Right cardiac atrium (tissue), 5 donors: ENCODE data around the gene KDR. TPM values are rescaled to one million over a fixed set of nuclear protein-coding genes. Genes with fewer than 3 reads are reported as not detected.
A peak's percentile ranks its signal among the peaks of the same experiment; 100 is the strongest.

Experiments
- ATAC-seq, 2 donors: fragments of 200-7000 bp; cut with Tn5 transposase; one replicate each; pipeline versions ENCODE4 v1.8.0 to v1.9.1; 2020; ENCODE audit warnings: moderate library complexity in 2 of 2, mild to moderate bottlenecking in 1 of 2
- DNase-seq, 3 donors: peaks; one replicate each; pipeline ENCODE4 v3.0.0-alpha.2; 2020
- H3K27ac ChIP-seq: one replicate; pipeline ENCODE4 v1.5.1; 2013; ENCODE audit warnings: mild to moderate bottlenecking, low read length, control low read depth, moderate library complexity
- H3K27me3 ChIP-seq: one replicate; pipeline ENCODE4 v1.6.1; 2013; ENCODE audit not compliant: control insufficient read depth, insufficient read depth
- H3K4me1 ChIP-seq: one replicate; pipeline ENCODE4 v1.6.1; 2013; ENCODE audit warnings: low read length; ENCODE audit not compliant: control insufficient read depth, insufficient read depth
- H3K4me3 ChIP-seq: one replicate; pipeline ENCODE4 v1.5.1; 2013; ENCODE audit warnings: low read length, control low read depth
- H3K9me3 ChIP-seq: one replicate; pipeline ENCODE4 v1.6.1; 2013; ENCODE audit warnings: low read length; ENCODE audit not compliant: control insufficient read depth
- WGBS: extraction: QIAGEN DNeasy Blood & Tissue Kit; methylation state at CpG from one replicate; pipeline ENCODE4 v1.1.7; 2013; 5-methylcytosine and 5-hydroxymethylcytosine counted together
- intact Hi-C, 4 donors: fragments of 100-400 bp; cut with DNase I; formaldehyde crosslinking; loops; one replicate each; pipeline versions ENCODE4 v1.11.0 to v1.14.0; 2022 to 2023
- polyA plus RNA-seq: library from polyadenylated mRNA; stranded (reverse); fragments of 200-250 nt; gene quantifications from one replicate; pipeline ENCODE4 v1.2.3, GENCODE V29; 2013
- total RNA-seq, 4 donors: library from RNA; stranded (reverse); fragmentation: NEBNext Ultra II Directional; extraction: Animal tissue kit (Norgen Biotek cat#: 25700); gene quantifications; one replicate each; pipeline ENCODE4 v1.2.1, GENCODE V29; 2021
- donor health status: healthy with polysubstance abuse.
- donor health status: DM: no; HTN: yes; CAD: no.
- donor health status: DM: no; HTN: no; CAD: no.
- donor health status: DM: no; HTN: yes; CAD: no; lungs with severe emphysema.
- donor health status: DM: yes; HTN: yes; CAD: no.

KDR gene
- total and polyA plus RNA-seq, 5 donors, result 10.5 to 20.9 (median 15.6) TPM

GRCh38 chr4:55098456-55099204 is 26.8 kb downstream of the KDR start:
- 89% methylated on average over 10 of the region's 10 CpGs for WGBS
- intact Hi-C loops, result no loop called here
- DNase-seq (no peak), ATAC-seq (no peak)
- Histone ChIP-seq H3K27ac (no peak overlapping the region), H3K9me3 (no peaks in the 10 kb centered on the region), H3K27me3 (no peaks in the 10 kb centered on the region), H3K4me3 (no peak overlapping the region), H3K4me1 (peaks cover 1% of the 10 kb centered on the region)

GRCh38 chr4:55096619-55097018 is 28.8 kb downstream of the KDR start:
- WGBS, result 84% methylated on average over 4 of the region's 4 CpGs
- intact Hi-C loops, result no loop called here
- Histone ChIP-seq H3K9me3 (no peaks in the 10 kb centered on the region), H3K4me3 (no peak overlapping the region), H3K4me1 (peaks cover 4% of the 10 kb centered on the region), H3K27me3 (no peaks in the 10 kb centered on the region), H3K27ac (no peak overlapping the region)
- ATAC-seq (no peak), DNase-seq (no peak)

GRCh38 chr4:55096045-55096444 is 29.4 kb downstream of the KDR start:
- Histone ChIP-seq H3K27ac (no peak overlapping the region), H3K9me3 (no peaks in the 10 kb centered on the region), H3K4me1 (peaks cover 5% of the 10 kb centered on the region), H3K27me3 (no peaks in the 10 kb centered on the region), H3K4me3 (no peak overlapping the region)
- DNase-seq (no peak), ATAC-seq (no peak)
- WGBS, result 87% methylated on average over 3 of the region's 3 CpGs
- intact Hi-C loops, result no loop called here

GRCh38 chr4:55092504-55092903 is 32.9 kb downstream of the KDR start:
- 91% methylated on average over 2 of the region's 2 CpGs for WGBS
- no peaks in the 10 kb centered on the region for H3K9me3 ChIP-seq
- DNase-seq (no peak), ATAC-seq (no peak)
- H3K27me3 ChIP-seq, result no peaks in the 10 kb centered on the region
- H3K4me1 ChIP-seq, result peaks cover 6% of the 10 kb centered on the region
- no peak overlapping the region for H3K27ac ChIP-seq
- H3K4me3 ChIP-seq, result no peak overlapping the region
- intact Hi-C loops, result no loop called here

- Histone ChIP-seq H3K4me1 (peaks cover 6% of the 10 kb centered on the region), H3K9me3 (no peaks in the 10 kb centered on the region), H3K27ac (no peak overlapping the region), H3K4me3 (no peak overlapping the region), H3K27me3 (no peaks in the 10 kb centered on the region)
- ATAC-seq, result peak in 1 of 2 donors; percentile 27
- DNase-seq, result peak in 1 of 3 donors; percentile 49
- 40% methylated on average over 6 of the region's 6 CpGs for WGBS
- intact Hi-C loops, result no loop called here
Observed at GRCh38 chr4:55089916-55090315, 35.5 kb downstream of the KDR start.

- intact Hi-C loops, result no loop called here
- peak in 1 of 2 donors; percentile 44 for ATAC-seq
- WGBS, result 46% methylated on average over 1 of the region's 1 CpG
- Histone ChIP-seq H3K27me3 (no peaks in the 10 kb centered on the region), H3K4me3 (no peak overlapping the region), H3K9me3 (no peaks in the 10 kb centered on the region), H3K4me1 (peaks cover 2% of the 10 kb centered on the region), H3K27ac (no peak overlapping the region)
- DNase-seq, result no peak
Observed at GRCh38 chr4:55087913-55088260, 37.5 kb downstream of the KDR start.

- intact Hi-C loops, result no loop called here
- 49% methylated on average over 8 of the region's 8 CpGs for WGBS
- ATAC-seq, result no peak
- no peaks in the 10 kb centered on the region for H3K27me3 ChIP-seq
- H3K4me3 ChIP-seq, result no peak overlapping the region
- no peak for DNase-seq
- H3K27ac ChIP-seq, result no peak overlapping the region
- no peaks in the 10 kb centered on the region for H3K9me3 ChIP-seq
- H3K4me1 ChIP-seq, result peaks cover 2% of the 10 kb centered on the region
Observed at GRCh38 chr4:55087009-55087912, 38.1 kb downstream of the KDR start.

- Histone ChIP-seq H3K27ac (no peak overlapping the region), H3K4me1 (peaks cover 2% of the 10 kb centered on the region), H3K27me3 (no peaks in the 10 kb centered on the region), H3K4me3 (no peak overlapping the region), H3K9me3 (no peaks in the 10 kb centered on the region)
- intact Hi-C loops, result no loop called here
- ATAC-seq (no peak), DNase-seq (no peak)
- WGBS, result 50% methylated on average over 6 of the region's 6 CpGs
Observed at GRCh38 chr4:55086578-55086977, 38.8 kb downstream of the KDR start.

- no peak for ATAC-seq
- intact Hi-C loops, result no loop called here
- no peak overlapping the region for H3K27ac ChIP-seq
Observed at GRCh38 chr4:55083735-55084134, 41.7 kb downstream of the KDR start.

GRCh38 chr4:55082756-55083155 is 42.6 kb downstream of the KDR start:
- Histone ChIP-seq H3K27me3 (no peaks in the 10 kb centered on the region), H3K27ac (no peak overlapping the region), H3K4me3 (no peak overlapping the region), H3K9me3 (no peaks in the 10 kb centered on the region), H3K4me1 (peaks cover 8% of the 10 kb centered on the region)
- ATAC-seq, result no peak
- intact Hi-C loops, result no loop called here
- 56% methylated on average over 2 of the region's 2 CpGs for WGBS
- DNase-seq, result no peak

More at GRCh38 chr4:55083735-55084134, 41.7 kb downstream of the KDR start:
- H3K4me1 ChIP-seq, result peaks cover 8% of the 10 kb centered on the region
- no peak overlapping the region for H3K4me3 ChIP-seq
- no peaks in the 10 kb centered on the region for H3K9me3 ChIP-seq
- no peaks in the 10 kb centered on the region for H3K27me3 ChIP-seq
- DNase-seq, result no peak
- 69% methylated on average over 4 of the region's 4 CpGs for WGBS

- H3K4me1 ChIP-seq, result peaks cover 8% of the 10 kb centered on the region
- peak overlapping the region; percentile 90 for H3K27ac ChIP-seq
- H3K27me3 ChIP-seq, result no peaks in the 10 kb centered on the region
- WGBS, result 63% methylated on average over 9 of the region's 9 CpGs
- intact Hi-C loops, result no loop called here
- DNase-seq (no peak), ATAC-seq (no peak)
- H3K9me3 ChIP-seq, result no peaks in the 10 kb centered on the region
- no peak overlapping the region for H3K4me3 ChIP-seq
Observed at GRCh38 chr4:55080174-55080865, 45.1 kb downstream of the KDR start.
